CD14-positive monocyte (primary cell): ENCODE measurements around the gene ATP23. TPM values are rescaled to one million over a fixed set of nuclear protein-coding genes. Genes with fewer than 3 reads are reported as not detected.

Source experiments
- DNase-seq, 3 donors: peaks; one replicate each; pipeline ENCODE4 v3.0.0-alpha.2; 2011 to 2022
- H2AFZ ChIP-seq: 2 replicates; pipeline ENCODE4 v1.6.0; 2012; ENCODE audit warnings: mild to moderate bottlenecking, low read depth, low read length, inconsistent platforms; ENCODE audit not compliant: insufficient read depth, poor library complexity, severe bottlenecking
- H3K27ac ChIP-seq, 2 donors: 1 replicate in 1 of 2; 2 replicates in 1 of 2; pipeline ENCODE4 v1.5.1; 2012 to 2013; ENCODE audit warnings: low read length in 2 of 2, control low read depth in 1 of 2, inconsistent platforms in 1 of 2, low read depth in 1 of 2, mild to moderate bottlenecking in 1 of 2
- H3K27me3 ChIP-seq, 2 donors: one replicate each; pipeline versions ENCODE4 v1.6.0 to v1.6.1; 2011 to 2013; ENCODE audit warnings: low read length in 2 of 2; ENCODE audit not compliant: control insufficient read depth in 2 of 2, insufficient read depth in 2 of 2
- H3K36me3 ChIP-seq, 2 donors: replicated peaks in 1 of 2; 1 replicate in 1 of 2; 2 replicates in 1 of 2; pipeline versions ENCODE4 v1.5.1 to v1.6.1; 2012 to 2013; ENCODE audit warnings: low read length in 2 of 2, control low read depth in 1 of 2, inconsistent platforms in 1 of 2, mild to moderate bottlenecking in 1 of 2; ENCODE audit not compliant: insufficient read depth in 2 of 2, control insufficient read depth in 1 of 2
- H3K4me1 ChIP-seq, 2 donors: 1 replicate in 1 of 2; 2 replicates in 1 of 2; pipeline versions ENCODE4 v1.5.1 to v1.6.1; 2012 to 2013; ENCODE audit warnings: low read length in 2 of 2, control low read depth in 1 of 2, inconsistent platforms in 1 of 2, mild to moderate bottlenecking in 1 of 2, moderate library complexity in 1 of 2; ENCODE audit not compliant: insufficient read depth in 2 of 2, control insufficient read depth in 1 of 2
- H3K4me2 ChIP-seq: replicated peaks from 2 replicates; pipeline ENCODE3; 2012; ENCODE audit warnings: low read length, moderate library complexity, mild to moderate bottlenecking; ENCODE audit not compliant: poor library complexity, severe bottlenecking; ENCODE audit errors: extremely low read depth
- H3K4me3 ChIP-seq, 3 experiments: fragments of 200-600 bp in 1 of 3; sonication (generic) in 1 of 3; replicated peaks in 1 of 3; 1 replicate in 2 of 3; 2 replicates in 1 of 3; pipeline ENCODE4 v1.5.1; 2011 to 2013; ENCODE audit warnings: low read length in 3 of 3, mild to moderate bottlenecking in 3 of 3, control low read depth in 2 of 3, low read depth in 2 of 3, inconsistent platforms in 1 of 3, moderate library complexity in 1 of 3
- H3K79me2 ChIP-seq: 2 replicates; pipeline ENCODE4 v1.6.0; 2012; ENCODE audit warnings: mild to moderate bottlenecking, control low read depth, inconsistent platforms, low read length, moderate library complexity; ENCODE audit not compliant: insufficient read depth
- H3K9ac ChIP-seq: 2 replicates; pipeline ENCODE4 v1.6.0; 2017; ENCODE audit warnings: low read length, mild to moderate bottlenecking; ENCODE audit not compliant: insufficient read depth, poor library complexity, severe bottlenecking
- H3K9me3 ChIP-seq, 2 donors: replicated peaks in 1 of 2; 1 replicate in 1 of 2; 2 replicates in 1 of 2; pipeline versions ENCODE4 v1.5.1 to v1.6.1; 2012 to 2013; ENCODE audit warnings: low read length in 2 of 2, control low read depth in 1 of 2; ENCODE audit not compliant: control insufficient read depth in 1 of 2, insufficient read depth in 1 of 2
- H4K20me1 ChIP-seq: 2 replicates; pipeline ENCODE4 v1.6.0; 2012; ENCODE audit warnings: mild to moderate bottlenecking, low read length, control low read depth, moderate library complexity; ENCODE audit not compliant: insufficient read depth
- H3K27ac Mint-ChIP-seq, 7 donors: one replicate each; pipeline ENCODE4 v1.8.0; 2020; ENCODE audit warnings: mild to moderate bottlenecking in 7 of 7, mixed read lengths in 7 of 7, moderate library complexity in 6 of 7, inconsistent platforms in 2 of 7
- H3K27me3 Mint-ChIP-seq, 3 donors: one replicate each; pipeline ENCODE4 v1.8.0; 2021 to 2022; ENCODE audit warnings: low read depth in 3 of 3, mild to moderate bottlenecking in 3 of 3, mixed read lengths in 3 of 3, moderate library complexity in 3 of 3, inconsistent platforms in 1 of 3
- H3K36me3 Mint-ChIP-seq, 2 donors: one replicate each; pipeline ENCODE4 v1.8.0; 2020; ENCODE audit warnings: mixed read lengths in 2 of 2, inconsistent platforms in 1 of 2, mild to moderate bottlenecking in 1 of 2
- H3K4me1 Mint-ChIP-seq: one replicate; pipeline ENCODE4 v1.8.0; 2020; ENCODE audit warnings: mild to moderate bottlenecking, mixed read lengths
- H3K4me3 Mint-ChIP-seq, 2 donors: one replicate each; pipeline ENCODE4 v1.8.0; 2020; ENCODE audit warnings: mild to moderate bottlenecking in 2 of 2, mixed read lengths in 2 of 2, moderate library complexity in 1 of 2
- H3K9me3 Mint-ChIP-seq, 7 donors: one replicate each; pipeline ENCODE4 v1.8.0; 2020 to 2022; ENCODE audit warnings: mixed read lengths in 7 of 7, mild to moderate bottlenecking in 6 of 7, moderate library complexity in 6 of 7, inconsistent platforms in 2 of 7
- WGBS: methylation state at CpG from one replicate; pipeline ENCODE4 v1.1.5; 2013; ENCODE audit warnings: missing lambda C conversion rate; ENCODE audit not compliant: insufficient coverage; 5-methylcytosine and 5-hydroxymethylcytosine counted together
- intact Hi-C, 2 donors: fragments of 100-400 bp; cut with micrococcal nuclease; formaldehyde crosslinking; loops; one replicate each; pipeline versions ENCODE4 v1.15.0 to v1.15.1; 2023
- polyA plus RNA-seq, 3 donors: library from polyadenylated mRNA; depleted of rRNA in 1 of 3; unstranded in 2 of 3; stranded (reverse) in 1 of 3; fragments of 300-500 nt in 2 of 3; fragments of >200 nt in 1 of 3; fragmentation: Illumina TruSeq in 2 of 3; gene quantifications; 1 replicate in 2 of 3; 2 replicates in 1 of 3; pipeline ENCODE4 v1.2.3, GENCODE V29; 2012 to 2021
- TF ChIP-seq, protein P1 (sequence below): fragments of 200-600 bp; IDR thresholded peaks from one replicate; pipeline ENCODE4 v1.8.0; 2022; ENCODE audit warnings: antibody characterized with exemption, mild to moderate bottlenecking

Gene ATP23
- polyA plus RNA-seq, 3 donors: 12.4 to 27.5 (median 24.8) TPM

GRCh38 chr12:57896115-57896433, 45.3 kb upstream of the ATP23 start:
- Mint-ChIP-seq H3K4me1 (peaks cover 54% of the 10 kb centered on the region), H3K27ac (no peak overlapping the region), H3K27me3 (peaks cover 18 to 42% (median 29%) of the 10 kb centered on the region in 3 donors), H3K36me3 (peaks cover 0 to 1% of the 10 kb centered on the region in 2 donors), H3K9me3 (no peaks in the 10 kb centered on the region), H3K4me3 (peak overlapping the region; percentile 67 to 81)
- H3K9me3 ChIP-seq: no peaks in the 10 kb centered on the region
- peaks cover 28 to 39% of the 10 kb centered on the region in 2 donors for H3K4me1 ChIP-seq
- H3K4me3 ChIP-seq: peak overlapping the region; percentile 36 to 74 (median 68)
- H3K79me2 ChIP-seq: no peaks in the 10 kb centered on the region
- H3K9ac ChIP-seq: peak overlapping the region; percentile 63
- H4K20me1 ChIP-seq: no peaks in the 10 kb centered on the region
- no peak for DNase-seq
- H3K4me2 ChIP-seq: peak overlapping the region; percentile 84
- no peak overlapping the region for H3K27ac ChIP-seq
- WGBS: 16% methylated on average over 6 of the region's 6 CpGs
- TF ChIP-seq, protein P1, sequence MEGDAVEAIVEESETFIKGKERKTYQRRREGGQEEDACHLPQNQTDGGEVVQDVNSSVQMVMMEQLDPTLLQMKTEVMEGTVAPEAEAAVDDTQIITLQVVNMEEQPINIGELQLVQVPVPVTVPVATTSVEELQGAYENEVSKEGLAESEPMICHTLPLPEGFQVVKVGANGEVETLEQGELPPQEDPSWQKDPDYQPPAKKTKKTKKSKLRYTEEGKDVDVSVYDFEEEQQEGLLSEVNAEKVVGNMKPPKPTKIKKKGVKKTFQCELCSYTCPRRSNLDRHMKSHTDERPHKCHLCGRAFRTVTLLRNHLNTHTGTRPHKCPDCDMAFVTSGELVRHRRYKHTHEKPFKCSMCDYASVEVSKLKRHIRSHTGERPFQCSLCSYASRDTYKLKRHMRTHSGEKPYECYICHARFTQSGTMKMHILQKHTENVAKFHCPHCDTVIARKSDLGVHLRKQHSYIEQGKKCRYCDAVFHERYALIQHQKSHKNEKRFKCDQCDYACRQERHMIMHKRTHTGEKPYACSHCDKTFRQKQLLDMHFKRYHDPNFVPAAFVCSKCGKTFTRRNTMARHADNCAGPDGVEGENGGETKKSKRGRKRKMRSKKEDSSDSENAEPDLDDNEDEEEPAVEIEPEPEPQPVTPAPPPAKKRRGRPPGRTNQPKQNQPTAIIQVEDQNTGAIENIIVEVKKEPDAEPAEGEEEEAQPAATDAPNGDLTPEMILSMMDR: no peak
- peak overlapping the region; percentile 86 for H2AFZ ChIP-seq
- intact Hi-C loops: no loop called here
- H3K27me3 ChIP-seq: peaks cover 9 to 21% of the 10 kb centered on the region in 2 donors
- no peaks in the 10 kb centered on the region for H3K36me3 ChIP-seq

DNA sequence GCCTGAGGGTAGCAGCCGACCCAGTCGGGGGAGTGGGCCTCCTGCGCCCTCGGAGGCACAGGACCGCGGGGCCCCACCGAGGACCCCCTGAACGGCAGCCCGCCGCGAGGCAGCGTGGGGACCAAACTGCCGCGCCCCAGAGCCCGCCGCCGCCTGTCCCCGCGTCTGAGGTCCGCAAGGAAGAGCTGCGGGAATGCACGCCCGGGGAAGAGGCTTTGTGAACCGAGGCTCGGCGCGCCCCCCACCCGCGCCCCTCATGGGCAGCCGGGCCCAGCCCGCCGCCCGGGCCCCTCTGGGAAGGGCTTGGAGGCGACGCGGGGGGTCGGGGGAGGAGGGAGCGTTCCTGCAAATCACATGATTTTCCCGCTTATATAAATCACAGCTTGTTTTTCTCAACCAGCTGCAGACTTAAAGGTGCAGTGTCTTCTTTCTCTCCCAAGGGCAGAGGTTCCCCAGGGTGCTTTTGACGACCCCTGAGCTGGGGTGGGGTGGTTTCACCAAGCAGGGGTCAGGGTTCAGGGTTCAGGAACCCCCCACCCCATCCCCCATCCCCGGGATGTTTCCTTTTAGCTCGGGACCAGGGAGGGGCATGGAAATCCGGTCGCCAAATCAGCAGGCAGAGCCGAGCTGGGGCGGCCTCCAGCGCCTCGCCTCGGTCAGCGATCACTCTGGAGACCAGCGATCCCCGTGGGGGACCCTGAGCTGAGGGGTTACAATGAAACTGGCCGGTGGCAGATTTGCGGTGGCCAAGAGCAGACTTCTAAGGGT, 44.7 kb upstream of the ATP23 start:
- no peaks in the 10 kb centered on the region for H3K9me3 Mint-ChIP-seq
- Histone ChIP-seq H3K4me1 (peaks cover 28 to 39% of the 10 kb centered on the region in 2 donors), H3K79me2 (no peaks in the 10 kb centered on the region), H2AFZ (peak overlapping the region; percentile 86), H3K4me2 (peak overlapping the region; percentile 84), H3K27me3 (peaks cover 9 to 21% of the 10 kb centered on the region in 2 donors), H3K9me3 (no peaks in the 10 kb centered on the region), H3K9ac (peak overlapping the region; percentile 63), H3K4me3 (peak overlapping the region; percentile 36 to 74 (median 68)), H3K36me3 (no peaks in the 10 kb centered on the region), H3K27ac (no peak overlapping the region), H4K20me1 (no peaks in the 10 kb centered on the region)
- WGBS: 0% methylated on average over 33 of the region's 54 CpGs
- intact Hi-C loops: no loop called here
- TF ChIP-seq, protein P1: no peak
- peaks cover 54% of the 10 kb centered on the region for H3K4me1 Mint-ChIP-seq
- peaks cover 18 to 42% (median 29%) of the 10 kb centered on the region in 3 donors for H3K27me3 Mint-ChIP-seq
- H3K4me3 Mint-ChIP-seq: peak overlapping the region; percentile 79 to 97
- no peak for DNase-seq
- peaks cover 0 to 1% of the 10 kb centered on the region in 2 donors for H3K36me3 Mint-ChIP-seq
- H3K27ac Mint-ChIP-seq: peak overlapping the region in 1 of 7 donors; percentile 22
